GM19025 (cell line): ENCODE results near the gene GOSR1.
A peak's percentile ranks its signal among the peaks of the same experiment; 100 is the strongest.
"Not testable (repeated sequence)": the region's sequence is repeated elsewhere in the genome, so short reads cannot be mapped to it uniquely, and the experiment has no call there.

Experiments
- ATAC-seq: cut with Tn5 transposase; IDR thresholded peaks from one replicate; pipeline ENCODE4 v1.9.1; 2021; ENCODE audit warnings: mild to moderate bottlenecking, low read depth, moderate library complexity; ENCODE audit not compliant: unreplicated experiment

Gene GOSR1

GRCh38 chr17:30541802-30542201, 64.6 kb downstream of the GOSR1 start:
- no peak for ATAC-seq

GRCh38 chr17:30543456-30543855, 66.2 kb downstream of the GOSR1 start:
- ATAC-seq = no peak

- no peak for ATAC-seq
Observed at GRCh38 chr17:30545024-30545423, 67.8 kb downstream of the GOSR1 start.

GRCh38 chr17:30547778-30548573, 70.8 kb downstream of the GOSR1 start:
- ATAC-seq = no peak

GRCh38 chr17:30549181-30549580, 72.0 kb downstream of the GOSR1 start:
- ATAC-seq = not testable (repeated sequence)

- ATAC-seq = no peak
Observed at GRCh38 chr17:30549864-30550511, 72.8 kb downstream of the GOSR1 start.

- peak; percentile 84 for ATAC-seq
Observed at GRCh38 chr17:30550512-30551273, 73.5 kb downstream of the GOSR1 start.

GRCh38 chr17:30551274-30551995, 74.2 kb downstream of the GOSR1 start:
- not testable (repeated sequence) for ATAC-seq

- ATAC-seq = no peak
Observed at GRCh38 chr17:30551996-30552339, 74.8 kb downstream of the GOSR1 start.

- ATAC-seq = no peak
Observed at GRCh38 chr17:30552994-30553566, 75.9 kb downstream of the GOSR1 start.

- ATAC-seq = not testable (repeated sequence)
Observed at GRCh38 chr17:30553823-30554440, 76.7 kb downstream of the GOSR1 start.

- ATAC-seq = no peak
Observed at GRCh38 chr17:30554839-30555751, 77.9 kb downstream of the GOSR1 start.

GRCh38 chr17:30555942-30556341, 78.7 kb downstream of the GOSR1 start:
- ATAC-seq = no peak

- ATAC-seq = no peak
Observed at GRCh38 chr17:30556374-30557332, 79.4 kb downstream of the GOSR1 start.

- ATAC-seq = no peak
Observed at GRCh38 chr17:30557916-30558685, 80.9 kb downstream of the GOSR1 start.

- ATAC-seq = no peak
Observed at GRCh38 chr17:30558686-30559545, 81.7 kb downstream of the GOSR1 start.
